ENCODE data around the gene RGS7.

RGS7 gene

GRCh38 chr1:240876071-240876470 lies 480.9 kb downstream of the RGS7 start:
- no peak for TF ChIP-seq CTCF (IDR thresholded peaks at IDR 0.05; ENCODE audit: low read depth, low read length)
- DNase-seq (ENCODE audit: extremely low read depth, low read depth): no peak

GRCh38 chr1:240869071-240869470 lies 487.9 kb downstream of the RGS7 start:
- DNase-seq (ENCODE audit: extremely low read depth, low read depth): no peak
- no peak for TF ChIP-seq CTCF (IDR thresholded peaks at IDR 0.05; ENCODE audit: low read depth, low read length)

DNA sequence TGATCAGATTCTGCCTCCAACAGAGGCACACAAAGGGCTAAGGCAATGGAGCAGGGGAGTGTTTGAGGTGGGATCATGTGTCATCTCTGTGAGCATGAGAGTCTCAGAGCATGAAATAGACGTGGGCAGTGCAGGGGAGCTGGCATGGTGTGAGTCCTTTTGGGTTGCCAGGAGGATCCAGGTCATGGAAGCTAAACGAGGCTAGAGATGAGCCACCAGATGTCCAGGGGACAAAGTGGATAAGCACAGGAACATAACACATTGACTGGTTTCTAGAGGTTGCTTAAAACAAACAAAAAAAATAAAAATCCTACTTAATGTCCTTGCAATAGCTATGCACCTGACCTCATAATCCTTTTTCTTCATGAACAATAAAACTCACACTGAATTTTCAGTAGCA lies 490.3 kb downstream of the RGS7 start:
- no peak for DNase-seq (ENCODE audit: extremely low read depth, low read depth)
- TF ChIP-seq CTCF (IDR thresholded peaks at IDR 0.05; ENCODE audit: low read depth, low read length): no peak

DNA sequence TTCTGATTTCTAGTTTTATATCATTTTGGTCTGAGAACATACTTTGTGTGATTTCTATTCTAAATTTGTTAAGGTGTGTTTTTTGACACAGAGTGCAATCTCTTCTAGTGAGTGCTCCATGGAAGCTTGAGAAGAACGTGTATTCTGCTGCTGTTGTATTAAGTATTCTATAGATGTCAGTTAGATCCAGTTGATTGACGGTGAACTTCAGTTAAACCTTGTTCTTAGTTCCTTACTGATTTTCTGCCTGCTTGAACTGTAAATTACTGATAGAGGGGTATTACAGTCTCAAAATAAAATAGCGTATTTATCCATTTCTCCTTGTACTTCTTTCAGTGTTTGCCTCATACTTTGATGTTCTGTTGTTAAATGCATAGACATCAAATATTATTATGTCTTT lies 497.0 kb downstream of the RGS7 start:
- TF ChIP-seq CTCF (IDR thresholded peaks at IDR 0.05; ENCODE audit: low read depth, low read length): no peak
- DNase-seq (ENCODE audit: extremely low read depth, low read depth): no peak

GRCh38 chr1:240854367-240854766 lies 502.6 kb downstream of the RGS7 start:
- TF ChIP-seq CTCF (IDR thresholded peaks at IDR 0.05; ENCODE audit: low read depth, low read length): peak; percentile 42
- DNase-seq (ENCODE audit: extremely low read depth, low read depth): peak; percentile 74

- DNase-seq (ENCODE audit: extremely low read depth, low read depth): no peak
- TF ChIP-seq CTCF (IDR thresholded peaks at IDR 0.05; ENCODE audit: low read depth, low read length): no peak
Measured at GRCh38 chr1:240847325-240847724, 509.7 kb downstream of the RGS7 start.

DNA sequence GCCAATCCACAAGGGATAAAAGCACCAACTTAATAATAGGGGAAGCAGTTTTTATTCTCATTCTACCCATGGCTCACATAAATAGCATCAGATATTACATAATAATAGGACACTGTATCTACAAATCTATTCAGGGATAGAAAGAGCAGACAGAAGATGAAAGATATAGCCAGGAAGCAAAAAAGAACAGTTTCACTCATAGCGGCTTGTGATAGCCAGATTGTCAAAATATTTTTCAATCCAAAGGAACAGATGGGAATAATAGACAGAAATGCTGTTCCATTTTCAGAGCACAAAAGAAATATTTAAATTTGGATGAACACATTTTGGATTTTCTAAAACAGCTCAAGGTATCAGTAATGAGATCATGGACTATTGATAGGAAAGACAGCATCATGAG lies 512.5 kb downstream of the RGS7 start:
- no peak for DNase-seq (ENCODE audit: extremely low read depth, low read depth)
- no peak for TF ChIP-seq CTCF (IDR thresholded peaks at IDR 0.05; ENCODE audit: low read depth, low read length)
